ENCODE data around the gene UBR2. TPM values are rescaled to one million over a fixed set of nuclear protein-coding genes. Genes with fewer than 3 reads are reported as not detected.
"Not testable (repeated sequence)": the region's sequence is repeated elsewhere in the genome, so short reads cannot be mapped to it uniquely, and the experiment has no call there.

Gene UBR2
- total RNA-seq, 1 experiment from 2014 or later: 20.1 TPM

DNA sequence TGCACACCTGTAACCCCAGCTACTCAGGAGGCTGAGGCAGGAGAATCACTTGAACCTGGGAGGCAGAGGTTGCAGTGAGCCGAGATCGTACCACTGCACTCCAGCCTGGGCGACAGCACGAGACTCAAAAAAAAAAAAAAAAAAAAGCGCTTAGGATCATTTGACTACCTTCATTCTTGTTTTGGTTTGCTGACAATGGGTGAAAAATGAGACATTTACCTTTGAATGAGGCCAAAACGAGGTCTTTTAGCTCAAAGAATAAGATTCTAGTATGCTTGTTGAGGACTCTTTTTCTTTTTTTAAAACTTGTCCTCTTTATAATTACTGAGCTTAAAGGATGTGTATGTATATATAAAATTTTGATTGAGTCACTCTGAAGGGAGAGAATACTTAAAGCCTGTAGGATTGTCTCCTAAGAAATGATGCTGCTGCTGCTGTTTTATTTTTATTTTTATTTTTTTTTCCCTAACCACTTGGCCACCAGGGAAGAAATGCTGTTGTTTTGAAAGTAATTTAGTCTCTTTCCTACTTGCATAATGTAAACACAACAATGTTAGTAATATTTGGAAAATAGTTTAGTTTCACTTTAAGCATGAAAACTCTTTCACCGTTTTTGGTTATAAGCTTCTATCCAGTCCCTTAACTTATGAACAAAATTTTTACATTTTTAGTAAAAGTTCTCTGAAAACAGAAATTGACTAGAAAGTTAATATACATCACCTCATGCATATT, 7.9 kb downstream of the UBR2 start:
- Mint-ChIP-seq H3K27me3 (ENCODE audit: insufficient read depth, unreplicated experiment) (no peaks in the 10 kb centered on the region), H3K4me1 (ENCODE audit: insufficient read depth, unreplicated experiment) (peaks cover 21% of the 10 kb centered on the region), H3K27ac (ENCODE audit: low read depth, unreplicated experiment) (no peak overlapping the region), H3K4me3 (ENCODE audit: unreplicated experiment) (no peak overlapping the region), H3K36me3 (ENCODE audit: insufficient read depth, unreplicated experiment) (peaks cover 41% of the 10 kb centered on the region), H3K9me3 (ENCODE audit: unreplicated experiment) (no peaks in the 10 kb centered on the region)
- intact Hi-C loops (cut with micrococcal nuclease): no loop called here
- DNase-seq (ENCODE audit: unreplicated experiment): no peak
- CTCF ChIA-PET: interaction anchor here (0.5 to 0.6 kb wide), 2 partner anchors 14 to 299 kb away, joined by 3 to 4 read pairs; no protein-coding TSS in a partner anchor
- POLR2A ChIA-PET: interaction anchor here (0.6 to 1.5 kb wide), 9 partner anchors 8 to 853 kb away, joined by 3 to 6 read pairs (median 3); partner anchors contain the start of gene UBR2
- BruUV-seq (replicated peaks): no TSS peak
- TF ChIP-seq, protein P1, sequence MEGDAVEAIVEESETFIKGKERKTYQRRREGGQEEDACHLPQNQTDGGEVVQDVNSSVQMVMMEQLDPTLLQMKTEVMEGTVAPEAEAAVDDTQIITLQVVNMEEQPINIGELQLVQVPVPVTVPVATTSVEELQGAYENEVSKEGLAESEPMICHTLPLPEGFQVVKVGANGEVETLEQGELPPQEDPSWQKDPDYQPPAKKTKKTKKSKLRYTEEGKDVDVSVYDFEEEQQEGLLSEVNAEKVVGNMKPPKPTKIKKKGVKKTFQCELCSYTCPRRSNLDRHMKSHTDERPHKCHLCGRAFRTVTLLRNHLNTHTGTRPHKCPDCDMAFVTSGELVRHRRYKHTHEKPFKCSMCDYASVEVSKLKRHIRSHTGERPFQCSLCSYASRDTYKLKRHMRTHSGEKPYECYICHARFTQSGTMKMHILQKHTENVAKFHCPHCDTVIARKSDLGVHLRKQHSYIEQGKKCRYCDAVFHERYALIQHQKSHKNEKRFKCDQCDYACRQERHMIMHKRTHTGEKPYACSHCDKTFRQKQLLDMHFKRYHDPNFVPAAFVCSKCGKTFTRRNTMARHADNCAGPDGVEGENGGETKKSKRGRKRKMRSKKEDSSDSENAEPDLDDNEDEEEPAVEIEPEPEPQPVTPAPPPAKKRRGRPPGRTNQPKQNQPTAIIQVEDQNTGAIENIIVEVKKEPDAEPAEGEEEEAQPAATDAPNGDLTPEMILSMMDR (IDR thresholded peaks at IDR 0.05; ENCODE audit: unreplicated experiment): no peak

DNA sequence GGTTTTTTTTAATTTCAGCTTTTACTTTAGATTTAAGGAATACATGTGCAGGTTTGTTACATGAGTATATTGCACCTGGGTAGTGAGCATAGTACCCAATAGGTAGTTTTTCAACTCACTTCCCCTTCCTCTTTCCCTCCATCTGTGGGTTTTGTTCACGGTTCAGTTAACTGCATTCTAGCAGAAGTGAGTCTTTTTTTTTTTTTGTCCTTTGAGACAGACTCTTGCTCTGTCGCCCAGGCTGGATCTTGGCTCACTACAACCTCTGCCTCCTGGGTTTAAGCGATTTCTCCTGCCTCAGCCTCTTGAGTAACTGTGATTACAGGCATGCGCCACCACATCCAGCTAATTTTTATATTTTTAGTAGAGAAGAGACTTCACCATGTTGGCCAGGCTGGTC, 8.7 kb downstream of the UBR2 start:
- TF ChIP-seq, protein P1 (IDR thresholded peaks at IDR 0.05; ENCODE audit: unreplicated experiment): no peak
- intact Hi-C loops (cut with micrococcal nuclease): no loop called here
- BruUV-seq (replicated peaks): no TSS peak
- Mint-ChIP-seq H3K9me3 (ENCODE audit: unreplicated experiment) (no peaks in the 10 kb centered on the region), H3K4me1 (ENCODE audit: insufficient read depth, unreplicated experiment) (peaks cover 15% of the 10 kb centered on the region), H3K27me3 (ENCODE audit: insufficient read depth, unreplicated experiment) (no peaks in the 10 kb centered on the region), H3K27ac (ENCODE audit: low read depth, unreplicated experiment) (no peak overlapping the region), H3K4me3 (ENCODE audit: unreplicated experiment) (no peak overlapping the region), H3K36me3 (ENCODE audit: insufficient read depth, unreplicated experiment) (peaks cover 46% of the 10 kb centered on the region)
- ChIA-PET POLR2A (interaction anchor here (0.6 to 1.5 kb wide), 8 partner anchors 9 to 854 kb away, joined by 3 to 6 read pairs (median 4); partner anchors contain the start of gene UBR2), CTCF (interaction anchor here (0.7 kb wide), 1 partner anchor 408 kb away, joined by 3 read pairs; no protein-coding TSS in a partner anchor)
- no peak for DNase-seq (ENCODE audit: unreplicated experiment)

GRCh38 chr6:42576538-42576937, 12.7 kb downstream of the UBR2 start:
- Mint-ChIP-seq H3K4me1 (ENCODE audit: insufficient read depth, unreplicated experiment) (peaks cover 18% of the 10 kb centered on the region), H3K36me3 (ENCODE audit: insufficient read depth, unreplicated experiment) (peaks cover 72% of the 10 kb centered on the region)
- BruUV-seq (replicated peaks); H3K27ac Mint-ChIP-seq (ENCODE audit: low read depth, unreplicated experiment); H3K9me3 Mint-ChIP-seq (ENCODE audit: unreplicated experiment); H3K4me3 Mint-ChIP-seq (ENCODE audit: unreplicated experiment); H3K27me3 Mint-ChIP-seq (ENCODE audit: insufficient read depth, unreplicated experiment); intact Hi-C loops (cut with micrococcal nuclease); DNase-seq (ENCODE audit: unreplicated experiment); CTCF ChIA-PET: not testable (repeated sequence)
- POLR2A ChIA-PET: interaction anchor here (1.0 to 2.1 kb wide), 2 partner anchors 11 to 166 kb away, joined by 5 to 14 read pairs; partner anchors contain the start of gene UBR2

DNA sequence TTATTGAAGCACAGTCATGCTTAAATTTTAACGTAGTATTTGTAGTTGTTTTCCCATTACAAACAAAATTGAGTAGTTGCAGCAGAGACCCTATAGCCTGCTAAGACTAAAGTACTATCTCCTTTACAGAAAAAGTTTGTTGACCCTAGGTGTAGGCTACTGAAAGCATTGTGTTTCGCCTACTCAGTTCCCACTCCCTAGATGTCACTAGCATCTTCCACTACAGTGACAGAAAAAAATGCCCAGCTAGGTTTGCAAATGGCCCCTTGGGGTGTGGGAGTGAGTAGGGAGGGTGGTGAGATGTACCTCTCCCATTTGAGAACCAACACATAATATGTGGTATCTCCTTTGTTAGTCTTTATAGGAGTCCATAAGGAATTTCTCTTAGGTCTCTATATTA, 34.5 kb downstream of the UBR2 start:
- DNase-seq (ENCODE audit: unreplicated experiment): no peak
- H3K4me3 Mint-ChIP-seq (ENCODE audit: unreplicated experiment): no peak overlapping the region
- POLR2A ChIA-PET: interaction anchor here (1.1 kb wide), 1 partner anchor 37 kb away, joined by 3 read pairs; no protein-coding TSS in a partner anchor
- H3K36me3 Mint-ChIP-seq (ENCODE audit: insufficient read depth, unreplicated experiment): peaks cover 35% of the 10 kb centered on the region
- no peaks in the 10 kb centered on the region for H3K9me3 Mint-ChIP-seq (ENCODE audit: unreplicated experiment)
- H3K27me3 Mint-ChIP-seq (ENCODE audit: insufficient read depth, unreplicated experiment): no peaks in the 10 kb centered on the region
- BruUV-seq (replicated peaks): no TSS peak
- CTCF ChIA-PET: interaction anchor here (0.6 kb wide), 1 partner anchor 62 kb away, joined by 3 read pairs; no protein-coding TSS in a partner anchor
- intact Hi-C loops (cut with micrococcal nuclease): no loop called here
- H3K27ac Mint-ChIP-seq (ENCODE audit: low read depth, unreplicated experiment): no peak overlapping the region
- TF ChIP-seq, protein P1 (IDR thresholded peaks at IDR 0.05; ENCODE audit: unreplicated experiment): no peak
- no peaks in the 10 kb centered on the region for H3K4me1 Mint-ChIP-seq (ENCODE audit: insufficient read depth, unreplicated experiment)
